H9 (cell line): ENCODE measurements around the gene GCNA. TPM values are rescaled to one million over a fixed set of nuclear protein-coding genes. Genes with fewer than 3 reads are reported as not detected.

Experiments used
- DNase-seq: peaks from one replicate; pipeline ENCODE4 v3.0.0-alpha.2; 2017
- H2AFZ ChIP-seq: one replicate; pipeline ENCODE4 v1.6.1; 2013; ENCODE audit warnings: mild to moderate bottlenecking, low read length, control low read depth, moderate library complexity
- H2AK5ac ChIP-seq: 2 replicates; pipeline ENCODE4 v1.6.1; 2013; ENCODE audit warnings: low read length, control low read depth, mixed read lengths; ENCODE audit not compliant: insufficient read length
- H2BK120ac ChIP-seq: one replicate; pipeline ENCODE4 v1.6.1; 2013; ENCODE audit warnings: low read depth, mild to moderate bottlenecking, low read length, control low read depth, inconsistent platforms; ENCODE audit not compliant: poor library complexity, severe bottlenecking
- H2BK12ac ChIP-seq: 2 replicates; pipeline ENCODE4 v1.6.1; 2013; ENCODE audit warnings: low read length, control low read depth, mixed read lengths, low read depth; ENCODE audit not compliant: insufficient read length
- H2BK15ac ChIP-seq: 2 replicates; pipeline ENCODE4 v1.6.1; 2013; ENCODE audit warnings: low read depth, low read length, control low read depth
- H2BK20ac ChIP-seq: one replicate; pipeline ENCODE4 v1.6.1; 2013; ENCODE audit warnings: low read depth, mild to moderate bottlenecking, low read length, control low read depth, inconsistent platforms; ENCODE audit not compliant: poor library complexity, severe bottlenecking
- H2BK5ac ChIP-seq: 2 replicates; pipeline ENCODE4 v1.6.1; 2013; ENCODE audit warnings: low read length, control low read depth, mixed read lengths; ENCODE audit not compliant: insufficient read length
- H3K14ac ChIP-seq: 2 replicates; pipeline ENCODE4 v1.6.1; 2013; ENCODE audit warnings: low read length, control low read depth; ENCODE audit not compliant: insufficient read depth
- H3K18ac ChIP-seq: 2 replicates; pipeline ENCODE4 v1.6.1; 2013; ENCODE audit warnings: low read depth, mild to moderate bottlenecking, mixed read lengths, low read length, control low read depth; ENCODE audit not compliant: insufficient read length
- H3K23ac ChIP-seq: 2 replicates; pipeline ENCODE4 v1.6.1; 2013; ENCODE audit warnings: low read length, control low read depth, mixed read lengths, low read depth; ENCODE audit not compliant: insufficient read length
- H3K23me2 ChIP-seq: 2 replicates; pipeline ENCODE4 v1.6.1; 2013; ENCODE audit warnings: low read depth, mild to moderate bottlenecking, mixed read lengths, low read length, control low read depth; ENCODE audit not compliant: insufficient read length, poor library complexity, severe bottlenecking
- H3K27ac ChIP-seq: 2 replicates; pipeline ENCODE4 v1.5.1; 2013; ENCODE audit warnings: low read length, control low read depth, mixed read lengths, low read depth; ENCODE audit not compliant: insufficient read length
- H3K27me3 ChIP-seq: 2 replicates; pipeline ENCODE4 v1.6.1; 2013; ENCODE audit warnings: low read length, control low read depth, inconsistent platforms; ENCODE audit not compliant: insufficient read depth
- H3K4ac ChIP-seq: 2 replicates; pipeline ENCODE4 v1.6.1; 2013; ENCODE audit warnings: low read depth, mild to moderate bottlenecking, control low read depth, inconsistent platforms, low read length, moderate library complexity
- H3K4me1 ChIP-seq: 2 replicates; pipeline ENCODE4 v1.6.1; 2013; ENCODE audit warnings: low read length, control low read depth, inconsistent platforms; ENCODE audit not compliant: insufficient read depth
- H3K4me2 ChIP-seq: 2 replicates; pipeline ENCODE4 v1.6.1; 2013; ENCODE audit warnings: low read length, control low read depth, mixed read lengths; ENCODE audit not compliant: insufficient read length, insufficient read depth
- H3K56ac ChIP-seq: 2 replicates; pipeline ENCODE4 v1.6.1; 2013; ENCODE audit warnings: low read depth, mild to moderate bottlenecking, mixed read lengths, low read length, control low read depth; ENCODE audit not compliant: insufficient read length
- H3K79me1 ChIP-seq: 2 replicates; pipeline ENCODE4 v1.6.1; 2013; ENCODE audit warnings: low read depth, mild to moderate bottlenecking, moderate library complexity, low read length, control low read depth, inconsistent platforms; ENCODE audit not compliant: insufficient read depth, poor library complexity, severe bottlenecking
- H3K79me2 ChIP-seq: 2 replicates; pipeline ENCODE4 v1.6.1; 2013; ENCODE audit warnings: low read length, control low read depth, inconsistent platforms; ENCODE audit not compliant: insufficient read depth
- H3K9ac ChIP-seq: 2 replicates; pipeline ENCODE4 v1.6.1; 2013; ENCODE audit warnings: low read length, control low read depth, mixed read lengths; ENCODE audit not compliant: insufficient read length; ENCODE audit errors: extremely low read depth
- H3K9me3 ChIP-seq: one replicate; pipeline ENCODE4 v1.6.1; 2013; ENCODE audit warnings: low read depth, low read length, inconsistent platforms; ENCODE audit not compliant: control insufficient read depth
- H3T11ph ChIP-seq: one replicate; pipeline ENCODE4 v1.6.1; 2013; ENCODE audit warnings: mild to moderate bottlenecking, low read length, control low read depth, inconsistent platforms
- H4K20me1 ChIP-seq: one replicate; pipeline ENCODE4 v1.6.1; 2013; ENCODE audit not compliant: control insufficient read depth, insufficient read length, insufficient read depth
- H4K5ac ChIP-seq: 2 replicates; pipeline ENCODE4 v1.6.1; 2013; ENCODE audit warnings: low read depth, mild to moderate bottlenecking, mixed read lengths, low read length, control low read depth; ENCODE audit not compliant: insufficient read length
- H4K8ac ChIP-seq: replicated peaks from 2 replicates; pipeline ENCODE4 v1.6.1; 2013; ENCODE audit warnings: low read length, control low read depth, mixed read lengths, low read depth; ENCODE audit not compliant: insufficient read length
- H4K91ac ChIP-seq: 2 replicates; pipeline ENCODE4 v1.6.1; 2013; ENCODE audit warnings: low read depth, mild to moderate bottlenecking, moderate library complexity, mixed read lengths, low read length, control low read depth; ENCODE audit not compliant: insufficient read length
- H3K27ac Mint-ChIP-seq, 3 experiments: 2 replicates in 2 of 3; 3 replicates in 1 of 3; pipeline ENCODE4 v1.8.0; 2020 to 2021; ENCODE audit warnings: mixed read lengths in 3 of 3, mild to moderate bottlenecking in 1 of 3, moderate library complexity in 1 of 3
- H3K27me3 Mint-ChIP-seq: 2 replicates; pipeline ENCODE4 v1.8.0; 2021; ENCODE audit warnings: low read depth, mild to moderate bottlenecking, moderate library complexity, mixed read lengths
- H3K36me3 Mint-ChIP-seq, 3 experiments: 2 replicates in 2 of 3; 3 replicates in 1 of 3; pipeline ENCODE4 v1.8.0; 2020 to 2021; ENCODE audit warnings: low read depth in 3 of 3, mixed read lengths in 3 of 3; ENCODE audit not compliant: insufficient read depth in 1 of 3
- H3K4me1 Mint-ChIP-seq, 2 experiments: 2 replicates each; pipeline ENCODE4 v1.8.0; 2020; ENCODE audit warnings: mixed read lengths in 2 of 2
- H3K4me3 Mint-ChIP-seq, 2 experiments: 2 replicates in 1 of 2; 3 replicates in 1 of 2; pipeline ENCODE4 v1.8.0; 2020 to 2021; ENCODE audit warnings: mild to moderate bottlenecking in 2 of 2, mixed read lengths in 2 of 2, moderate library complexity in 1 of 2
- H3K9me3 Mint-ChIP-seq, 2 experiments: 2 replicates in 1 of 2; 3 replicates in 1 of 2; pipeline ENCODE4 v1.8.0; 2020; ENCODE audit warnings: mild to moderate bottlenecking in 2 of 2, mixed read lengths in 2 of 2, moderate library complexity in 1 of 2
- WGBS: extraction: QIAGEN DNeasy Blood & Tissue Kit; methylation state at CpG from one replicate; pipeline ENCODE4 v1.1.7; 2013; ENCODE audit warnings: missing lambda C conversion rate, low lambda C conversion rate, mixed read lengths; ENCODE audit not compliant: insufficient read length; ENCODE audit errors: extremely low coverage; 5-methylcytosine and 5-hydroxymethylcytosine counted together
- total RNA-seq: library from RNA; stranded (reverse); gene quantifications from 2 replicates; pipeline ENCODE4 v1.2.1, GENCODE V29; 2021
- TF ChIP-seq, protein P1 (sequence below): fragments of 200-600 bp; sonication (generic); conservative IDR thresholded peaks from 3 replicates; pipeline ENCODE4 v1.8.0; 2021; ENCODE audit warnings: antibody characterized with exemption, mild to moderate bottlenecking

GCNA gene
- total RNA-seq, 1 experiment from 2014 or later, result 0.96 TPM

DNA sequence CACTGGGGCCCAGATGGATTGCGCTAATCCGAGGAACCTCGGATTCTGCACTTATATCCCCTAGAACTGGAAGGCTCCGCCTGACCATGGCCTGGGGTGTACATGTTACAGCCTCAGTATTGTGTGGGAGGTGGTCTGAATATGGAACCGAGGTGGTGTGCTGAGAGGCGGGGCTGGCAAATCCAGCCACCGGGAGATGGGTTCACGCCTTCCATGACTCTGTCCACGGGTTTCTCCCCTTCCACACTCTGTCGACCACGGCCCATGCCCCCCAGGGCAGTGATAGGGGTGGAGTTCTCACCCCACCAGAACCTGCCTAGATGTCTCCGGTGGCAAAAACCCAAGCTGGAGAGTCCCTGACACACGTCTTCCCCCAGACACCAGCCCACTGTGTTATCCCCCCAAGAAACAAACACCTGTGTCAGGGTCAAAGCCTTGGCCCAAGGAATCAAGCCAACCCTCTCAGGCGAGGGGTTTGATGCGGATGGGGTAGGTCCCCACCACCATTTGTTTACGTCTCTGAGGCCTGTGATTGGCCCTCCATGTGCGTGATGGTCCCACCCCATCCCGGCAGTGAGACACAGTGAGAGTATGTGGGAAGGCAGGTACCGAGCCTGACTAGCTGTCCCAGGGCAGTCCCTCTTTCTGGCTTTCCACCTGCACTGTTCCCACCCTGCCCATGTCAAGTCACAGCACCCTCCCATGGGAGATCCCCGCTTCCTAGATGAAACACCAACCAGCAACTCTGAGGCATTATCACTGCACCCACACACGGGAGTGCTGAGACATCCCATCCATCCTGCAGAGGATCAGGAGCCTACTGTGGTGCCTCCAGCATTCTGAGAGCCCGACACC lies 82.6 kb downstream of the GCNA start:
- Histone ChIP-seq H2AFZ (no peak overlapping the region), H3K27me3 (no peaks in the 10 kb centered on the region), H2BK120ac (no peak overlapping the region), H3K9me3 (peaks cover 10% of the 10 kb centered on the region), H2BK15ac (no peak overlapping the region), H3K4ac (no peak overlapping the region), H2BK5ac (no peak overlapping the region), H3K79me2 (no peaks in the 10 kb centered on the region), H3K9ac (no peak overlapping the region), H4K20me1 (no peaks in the 10 kb centered on the region), H3K27ac (no peak overlapping the region), H2BK20ac (no peak overlapping the region), H3K14ac (no peak overlapping the region), H2AK5ac (no peak overlapping the region), H4K5ac (no peak overlapping the region), H4K8ac (no peak overlapping the region), H2BK12ac (no peak overlapping the region), H3T11ph (no peak overlapping the region), H3K4me1 (no peaks in the 10 kb centered on the region), H3K23ac (no peak overlapping the region), H3K4me2 (no peak overlapping the region), H4K91ac (no peak overlapping the region), H3K23me2 (no peaks in the 10 kb centered on the region), H3K79me1 (no peaks in the 10 kb centered on the region), H3K56ac (no peak overlapping the region), H3K18ac (no peak overlapping the region)
- peaks cover 3% of the 10 kb centered on the region for H3K27me3 Mint-ChIP-seq
- peaks cover 0 to 4% of the 10 kb centered on the region in 2 experiments; a peak in 3 of 4 replicates for H3K4me1 Mint-ChIP-seq
- no peak for DNase-seq
- H3K36me3 Mint-ChIP-seq, result no peaks in the 10 kb centered on the region; a peak in 2 of 7 replicates
- TF ChIP-seq, protein P1, sequence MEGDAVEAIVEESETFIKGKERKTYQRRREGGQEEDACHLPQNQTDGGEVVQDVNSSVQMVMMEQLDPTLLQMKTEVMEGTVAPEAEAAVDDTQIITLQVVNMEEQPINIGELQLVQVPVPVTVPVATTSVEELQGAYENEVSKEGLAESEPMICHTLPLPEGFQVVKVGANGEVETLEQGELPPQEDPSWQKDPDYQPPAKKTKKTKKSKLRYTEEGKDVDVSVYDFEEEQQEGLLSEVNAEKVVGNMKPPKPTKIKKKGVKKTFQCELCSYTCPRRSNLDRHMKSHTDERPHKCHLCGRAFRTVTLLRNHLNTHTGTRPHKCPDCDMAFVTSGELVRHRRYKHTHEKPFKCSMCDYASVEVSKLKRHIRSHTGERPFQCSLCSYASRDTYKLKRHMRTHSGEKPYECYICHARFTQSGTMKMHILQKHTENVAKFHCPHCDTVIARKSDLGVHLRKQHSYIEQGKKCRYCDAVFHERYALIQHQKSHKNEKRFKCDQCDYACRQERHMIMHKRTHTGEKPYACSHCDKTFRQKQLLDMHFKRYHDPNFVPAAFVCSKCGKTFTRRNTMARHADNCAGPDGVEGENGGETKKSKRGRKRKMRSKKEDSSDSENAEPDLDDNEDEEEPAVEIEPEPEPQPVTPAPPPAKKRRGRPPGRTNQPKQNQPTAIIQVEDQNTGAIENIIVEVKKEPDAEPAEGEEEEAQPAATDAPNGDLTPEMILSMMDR, result no peak
- no CpG with 5 or more reads among the region's 22 CpGs for WGBS
- H3K27ac Mint-ChIP-seq, result no peak overlapping the region; a peak in 1 of 7 replicates
- peaks cover 83 to 85% of the 10 kb centered on the region in 2 experiments for H3K9me3 Mint-ChIP-seq
- no peak overlapping the region for H3K4me3 Mint-ChIP-seq
